ENCODE data around the gene MISP3.
A peak's percentile ranks its signal among the peaks of the same experiment; 100 is the strongest.

MISP3 gene

GRCh38 chr19:14052470-14052869, 20.1 kb upstream of the MISP3 start:
- DNase-seq (ENCODE audit: low read depth, low spot score): no peak
- H3K27ac ChIP-seq: no peak overlapping the region

- no peak overlapping the region for H3K27ac ChIP-seq
- DNase-seq (ENCODE audit: low read depth, low spot score): no peak
Observed at GRCh38 chr19:14053032-14053431, 19.6 kb upstream of the MISP3 start.

GRCh38 chr19:14053500-14053899, 19.1 kb upstream of the MISP3 start:
- DNase-seq (ENCODE audit: low read depth, low spot score): no peak
- no peak overlapping the region for H3K27ac ChIP-seq

GRCh38 chr19:14054099-14054498, 18.5 kb upstream of the MISP3 start:
- H3K27ac ChIP-seq: no peak overlapping the region
- DNase-seq (ENCODE audit: low read depth, low spot score): no peak

- H3K27ac ChIP-seq: no peak overlapping the region
- DNase-seq (ENCODE audit: low read depth, low spot score): no peak
Observed at GRCh38 chr19:14054721-14055120, 17.9 kb upstream of the MISP3 start.

- no peak overlapping the region for H3K27ac ChIP-seq
- DNase-seq (ENCODE audit: low read depth, low spot score): no peak
Observed at GRCh38 chr19:14055396-14055795, 17.2 kb upstream of the MISP3 start.

- H3K27ac ChIP-seq: no peak overlapping the region
- no peak for DNase-seq (ENCODE audit: low read depth, low spot score)
Observed at GRCh38 chr19:14056069-14056666, 16.4 kb upstream of the MISP3 start.

- no peak overlapping the region for H3K27ac ChIP-seq
- DNase-seq (ENCODE audit: low read depth, low spot score): no peak
Observed at GRCh38 chr19:14056741-14057356, 15.7 kb upstream of the MISP3 start.

GRCh38 chr19:14058182-14059092, 14.1 kb upstream of the MISP3 start:
- DNase-seq (ENCODE audit: low read depth, low spot score): no peak
- H3K27ac ChIP-seq: no peak overlapping the region

GRCh38 chr19:14059093-14059480, 13.5 kb upstream of the MISP3 start:
- no peak for DNase-seq (ENCODE audit: low read depth, low spot score)
- no peak overlapping the region for H3K27ac ChIP-seq

GRCh38 chr19:14059652-14060155, 12.9 kb upstream of the MISP3 start:
- H3K27ac ChIP-seq: no peak overlapping the region

GRCh38 chr19:14061081-14061749, 11.4 kb upstream of the MISP3 start:
- no peak for DNase-seq (ENCODE audit: low read depth, low spot score)
- no peak overlapping the region for H3K27ac ChIP-seq

More at GRCh38 chr19:14059652-14060155, 12.9 kb upstream of the MISP3 start:
- no peak for DNase-seq (ENCODE audit: low read depth, low spot score)

GRCh38 chr19:14061751-14062557, 10.6 kb upstream of the MISP3 start, which contains the start of gene PALM3:
Gene PALM3, minus strand, starts transcription at chr19:14062076. Its CDS starts 96 bp downstream, at chr19:14061980.
- H3K27ac ChIP-seq: no peak within 1 kb of the TSS
- DNase-seq (ENCODE audit: low read depth, low spot score): no peak

- no peak for DNase-seq (ENCODE audit: low read depth, low spot score)
- no peak overlapping the region for H3K27ac ChIP-seq
Observed at GRCh38 chr19:14062558-14062855, 10.1 kb upstream of the MISP3 start.

- no peak overlapping the region for H3K27ac ChIP-seq
- DNase-seq (ENCODE audit: low read depth, low spot score): no peak
Observed at GRCh38 chr19:14063105-14063504, 9.5 kb upstream of the MISP3 start.

GRCh38 chr19:14066134-14066533, 6.5 kb upstream of the MISP3 start:
- no peak overlapping the region for H3K27ac ChIP-seq
- no peak for DNase-seq (ENCODE audit: low read depth, low spot score)

- DNase-seq (ENCODE audit: low read depth, low spot score): no peak
Observed at GRCh38 chr19:14070268-14071050, 2.1 kb upstream of the MISP3 start.

GRCh38 chr19:14073261-14073924, 807 bp downstream of the MISP3 start:
- DNase-seq (ENCODE audit: low read depth, low spot score): no peak
- H3K27ac ChIP-seq: peak overlapping the region; percentile 79

More at GRCh38 chr19:14070268-14071050, 2.1 kb upstream of the MISP3 start:
- H3K27ac ChIP-seq: no peak overlapping the region
